SK-N-SH (cell line): Measurements from ENCODE around the gene CCNL1. TPM values are rescaled to one million over a fixed set of nuclear protein-coding genes. Genes with fewer than 3 reads are reported as not detected.

Experiments used
- CTCF ChIA-PET: fragments of 300-600, 350-600 bp; formaldehyde crosslinking; extraction: SDS; loops from one replicate; lab custom pipeline; 2021; lab: Yijun Ruan, JAX
- POLR2A ChIA-PET: fragments of 350-600 bp; sonication (Branson Sonifier 250); formaldehyde crosslinking; extraction: SDS; loops from one replicate; lab custom pipeline; 2020; ENCODE audit warnings: antibody characterized with exemption, inconsistent platforms; lab: Yijun Ruan, JAX
- DNase-seq: peaks from one replicate; pipeline ENCODE4 v3.0.0; 2012
- H2AFZ ChIP-seq: fragments of 200-600 bp; sonication (generic); 2 replicates; pipeline ENCODE4 v1.8.1; 2016; ENCODE audit warnings: antibody characterized with exemption, mild to moderate bottlenecking, low read depth
- H3F3A ChIP-seq: fragments of 200-600 bp; sonication (generic); replicated peaks from 2 replicates; pipeline ENCODE3; 2016; ENCODE audit warnings: antibody characterized with exemption, mild to moderate bottlenecking; ENCODE audit not compliant: insufficient read depth
- H3K27ac ChIP-seq, 2 experiments: fragments of 200-500 bp in 1 of 2; fragments of 200-600 bp in 1 of 2; sonication (Bioruptor generic) in 1 of 2; sonication (generic), shearing (Covaris generic) in 1 of 2; 2 replicates each; pipeline versions ENCODE4 v1.5.1 to v1.6.1; 2014 to 2016; ENCODE audit warnings: low read depth in 2 of 2, inconsistent platforms in 1 of 2, low read length in 1 of 2, mild to moderate bottlenecking in 1 of 2, mixed read lengths in 1 of 2
- H3K27me3 ChIP-seq: fragments of 200-600 bp; sonication (generic), shearing (Covaris generic); 2 replicates; pipeline ENCODE4 v1.6.1; 2016; ENCODE audit warnings: mixed run types; ENCODE audit not compliant: insufficient read depth
- H3K36me3 ChIP-seq, 2 experiments: fragments of 200-500 bp in 1 of 2; fragments of 200-600 bp in 1 of 2; sonication (Bioruptor generic) in 1 of 2; sonication (generic) in 1 of 2; replicated peaks in 1 of 2; 2 replicates each; pipeline versions ENCODE3 to v1.5.1; 2014 to 2016; ENCODE audit warnings: low read length in 1 of 2, mild to moderate bottlenecking in 1 of 2; ENCODE audit not compliant: insufficient read depth in 2 of 2, control insufficient read depth in 1 of 2
- H3K4me1 ChIP-seq, 2 experiments: fragments of 200-500 bp in 1 of 2; fragments of 200-600 bp in 1 of 2; sonication (Bioruptor generic) in 1 of 2; sonication (generic), shearing (Covaris generic) in 1 of 2; 2 replicates each; pipeline versions ENCODE4 v1.5.1 to v1.6.1; 2014 to 2016; ENCODE audit warnings: low read depth in 1 of 2, low read length in 1 of 2, mixed run types in 1 of 2; ENCODE audit not compliant: insufficient read depth in 2 of 2, control insufficient read depth in 1 of 2
- H3K4me2 ChIP-seq: fragments of 200-600 bp; sonication (generic), shearing (Covaris generic); 2 replicates; pipeline ENCODE4 v1.6.1; 2017; ENCODE audit warnings: mixed run types
- H3K4me3 ChIP-seq, 2 experiments: fragments of 200-500 bp in 1 of 2; fragments of 200-600 bp in 1 of 2; sonication (Bioruptor generic) in 1 of 2; sonication (generic), shearing (Covaris generic) in 1 of 2; 2 replicates each; pipeline versions ENCODE4 v1.5.1 to v1.8.1; 2014 to 2016; ENCODE audit warnings: low read depth in 2 of 2, inconsistent platforms in 1 of 2, low read length in 1 of 2, mild to moderate bottlenecking in 1 of 2, mixed read lengths in 1 of 2, moderate library complexity in 1 of 2
- H3K79me2 ChIP-seq: fragments of 200-600 bp; sonication (generic); 2 replicates; pipeline ENCODE4 v1.8.1; 2017; ENCODE audit warnings: mild to moderate bottlenecking; ENCODE audit not compliant: insufficient read depth
- H3K9ac ChIP-seq: fragments of 200-600 bp; sonication (generic); 2 replicates; pipeline ENCODE4 v1.6.1; 2017; ENCODE audit warnings: mixed run types
- H3K9me2 ChIP-seq: fragments of 200-600 bp; sonication (generic); 2 replicates; pipeline ENCODE4 v1.6.1; 2017; ENCODE audit warnings: mixed run types
- H3K9me3 ChIP-seq: fragments of 200-600 bp; sonication (generic); 2 replicates; pipeline ENCODE4 v1.6.1; 2017; ENCODE audit warnings: mixed run types, mild to moderate bottlenecking, moderate library complexity
- H4K20me1 ChIP-seq: fragments of 200-600 bp; sonication (generic); 2 replicates; pipeline ENCODE4 v1.6.1; 2017; ENCODE audit warnings: mild to moderate bottlenecking, mixed run types; ENCODE audit not compliant: insufficient read depth
- CTCF ChIP-seq: fragments of 200-600 bp; sonication (generic); IDR thresholded peaks from 2 replicates; pipeline ENCODE4 v1.6.1; 2017; ENCODE audit warnings: antibody characterized with exemption, mild to moderate bottlenecking, moderate library complexity
- EP300 ChIP-seq, 2 experiments: IDR thresholded peaks; 2 replicates each; pipeline versions ENCODE4 v1.4.0 to v1.6.1; 2012; ENCODE audit warnings: borderline replicate concordance in 1 of 2, low read depth in 1 of 2, low read length in 1 of 2
- FOXM1 ChIP-seq: IDR thresholded peaks from 2 replicates; pipeline ENCODE4 v1.4.0; 2012; ENCODE audit warnings: low read depth, mild to moderate bottlenecking
- GATA2 ChIP-seq: sonication (generic); formaldehyde crosslinking; IDR thresholded peaks from 2 replicates; pipeline ENCODE4 v1.5.0; 2020; ENCODE audit warnings: mild to moderate bottlenecking, missing genetic modification reagents
- IRF3 ChIP-seq: fragments of 150-350 bp; IDR thresholded peaks from 2 replicates; pipeline ENCODE4 v1.6.1; 2016; ENCODE audit warnings: mild to moderate bottlenecking, low read depth, low read length
- MAX ChIP-seq: IDR thresholded peaks from 2 replicates; pipeline ENCODE4 v1.4.0; 2012; ENCODE audit warnings: low read depth
- NRF1 ChIP-seq: IDR thresholded peaks from 2 replicates; pipeline ENCODE4 v1.6.1; 2012; ENCODE audit warnings: low read depth, mild to moderate bottlenecking, low read length
- RFX5 ChIP-seq: IDR thresholded peaks from 2 replicates; pipeline ENCODE4 v1.6.1; 2012; ENCODE audit warnings: mild to moderate bottlenecking, improper control_type of control experiment, low read length
- SMC3 ChIP-seq: IDR thresholded peaks from 2 replicates; pipeline ENCODE4 v1.6.1; 2012; ENCODE audit warnings: low read depth, low read length, improper control_type of control experiment
- TAF1 ChIP-seq: IDR thresholded peaks from 2 replicates; pipeline ENCODE4 v1.6.1; 2012; ENCODE audit warnings: low read depth, mild to moderate bottlenecking, low read length, moderate library complexity, borderline replicate concordance
- TCF12 ChIP-seq: IDR thresholded peaks from 2 replicates; pipeline ENCODE4 v1.4.0; 2012
- TEAD4 ChIP-seq: IDR thresholded peaks from 2 replicates; pipeline ENCODE4 v1.4.0; 2012; ENCODE audit warnings: mild to moderate bottlenecking, borderline replicate concordance; ENCODE audit not compliant: insufficient read depth
- USF1 ChIP-seq: IDR thresholded peaks from 2 replicates; pipeline ENCODE4 v1.4.0; 2012; ENCODE audit warnings: low read depth, borderline replicate concordance
- USF2 ChIP-seq: fragments of 150-350 bp; IDR thresholded peaks from 2 replicates; pipeline ENCODE4 v1.6.1; 2017; ENCODE audit warnings: antibody characterized with exemption, low read length, low read depth, borderline replicate concordance
- WGBS: methylation state at CpG from one replicate; pipeline ENCODE4 v1.1.6; 2017; ENCODE audit warnings: low lambda C conversion rate; 5-methylcytosine and 5-hydroxymethylcytosine counted together
- polyA plus RNA-seq, 3 experiments: library from polyadenylated mRNA; depleted of rRNA; stranded (reverse); fragments of >200 nt; gene quantifications; 2 replicates each; pipeline ENCODE4 v1.2.3, GENCODE V29; 2012

The CCNL1 gene
- polyA plus RNA-seq, 1 of the 3 experiments (the other 2 are of a cell fraction) = 99.8 TPM

GRCh38 chr3:157101486-157101885 lies 58.5 kb downstream of the CCNL1 start:
- Histone ChIP-seq H3K9ac (no peak overlapping the region), H3K27me3 (no peaks in the 10 kb centered on the region), H3K79me2 (no peaks in the 10 kb centered on the region), H3K4me3 (no peak overlapping the region), H3K36me3 (no peaks in the 10 kb centered on the region), H2AFZ (no peak overlapping the region), H3K27ac (no peak overlapping the region), H3K4me2 (no peak overlapping the region), H3K9me2 (no peaks in the 10 kb centered on the region)
- DNase-seq = no peak
- POLR2A ChIA-PET = no interaction called here
- TF ChIP-seq NRF1 = no peak
- no peak for TF ChIP-seq USF2
- no peak for TF ChIP-seq EP300 (IDR thresholded peaks at IDR 0.05; ENCODE audit: borderline replicate concordance in 1 of 2, low read depth in 1 of 2, low read length in 1 of 2)
- TF ChIP-seq GATA2 = no peak
- TF ChIP-seq TEAD4 = no peak
- TF ChIP-seq RFX5 = no peak
- no peak for TF ChIP-seq USF1
- no peak for TF ChIP-seq TAF1
- no peak for TF ChIP-seq CTCF
- no peak for TF ChIP-seq SMC3
- TF ChIP-seq IRF3 = no peak
- TF ChIP-seq FOXM1 = no peak
- no peak for TF ChIP-seq MAX
- TF ChIP-seq TCF12 = no peak
- TF ChIP-seq, all 33 proteins: peak for 0
- Histone ChIP-seq H3F3A (no peaks in the 10 kb centered on the region), H4K20me1 (no peaks in the 10 kb centered on the region), H3K9me3 (no peaks in the 10 kb centered on the region), H3K4me1 (peaks cover 0 to 13% of the 10 kb centered on the region in 2 experiments; a peak in 1 of 4 replicates)
- CTCF ChIA-PET = interaction anchor here (1.0 to 4.8 kb wide), 5 partner anchors 12 to 652 kb away, joined by 3 to 26 read pairs (median 3); no protein-coding TSS in a partner anchor
- WGBS = 56% methylated on average over 2 of the region's 2 CpGs
